Measurements from ENCODE around the gene CSNK1E.
A peak's percentile ranks its signal among the peaks of the same experiment; 100 is the strongest.
"Not testable (repeated sequence)": the region's sequence is repeated elsewhere in the genome, so short reads cannot be mapped to it uniquely, and the experiment has no call there.

Gene CSNK1E

GRCh38 chr22:38348751-38349496 is 31.7 kb upstream of the CSNK1E start:
- Histone ChIP-seq H3K4me3 (ENCODE audit: low read depth, low read length) (no peak overlapping the region), H3K27me3 (ENCODE audit: control insufficient read depth, insufficient read depth, low read length) (no peaks in the 10 kb centered on the region), H3K9me3 (ENCODE audit: control insufficient read depth, insufficient read depth, low read length) (no peaks in the 10 kb centered on the region), H3K36me3 (ENCODE audit: control insufficient read depth, insufficient read depth, low read length) (no peaks in the 10 kb centered on the region), H3K4me1 (ENCODE audit: control insufficient read depth, insufficient read depth, low read length) (no peaks in the 10 kb centered on the region), H3K9ac (ENCODE audit: low read depth, low read length) (no peak overlapping the region)

DNA sequence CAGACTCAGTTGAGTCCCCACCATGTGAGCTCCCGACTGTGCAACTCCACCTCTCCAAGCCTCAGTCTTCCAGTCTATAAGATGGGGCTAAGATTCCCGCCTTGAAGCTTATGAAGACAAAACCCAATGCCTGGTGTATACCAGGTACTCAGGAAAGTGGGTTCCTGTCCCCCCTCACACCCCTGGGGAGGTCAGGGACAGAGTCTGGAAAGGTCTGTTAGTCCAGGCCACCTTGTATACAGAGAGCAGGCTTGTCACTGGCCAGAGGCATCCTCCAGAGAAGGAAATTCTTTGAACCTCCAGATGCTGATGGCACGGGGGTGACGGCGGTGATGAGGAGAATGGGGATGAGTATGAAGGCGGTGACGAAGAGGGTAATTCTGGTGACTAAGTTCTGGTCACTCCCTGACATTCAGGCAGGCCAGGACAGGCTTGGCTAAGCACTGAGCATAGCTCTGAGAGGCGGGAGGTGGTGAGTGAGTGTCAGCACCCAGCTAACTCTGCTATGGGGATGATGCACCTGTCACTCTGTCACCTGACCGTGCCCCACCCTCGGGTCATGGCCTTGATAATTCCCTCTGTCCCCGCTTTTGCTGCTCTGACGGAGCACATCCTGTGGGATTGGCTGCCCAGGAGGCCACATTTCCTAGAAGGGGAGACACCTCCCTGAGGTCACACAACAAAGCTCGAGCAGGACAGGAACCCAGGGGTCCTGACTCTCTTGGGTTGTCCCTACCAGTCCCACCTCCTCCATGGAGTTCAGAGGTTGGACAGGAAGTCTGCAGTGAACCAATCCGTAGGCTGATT is 30.9 kb upstream of the CSNK1E start:
- Histone ChIP-seq H3K4me3 (ENCODE audit: low read depth, low read length) (no peak overlapping the region), H3K36me3 (ENCODE audit: control insufficient read depth, insufficient read depth, low read length) (no peaks in the 10 kb centered on the region), H3K9ac (ENCODE audit: low read depth, low read length) (no peak overlapping the region), H3K9me3 (ENCODE audit: control insufficient read depth, insufficient read depth, low read length) (no peaks in the 10 kb centered on the region), H3K4me1 (ENCODE audit: control insufficient read depth, insufficient read depth, low read length) (no peaks in the 10 kb centered on the region), H3K27me3 (ENCODE audit: control insufficient read depth, insufficient read depth, low read length) (no peaks in the 10 kb centered on the region)

GRCh38 chr22:38347181-38347943 is 30.1 kb upstream of the CSNK1E start:
- Histone ChIP-seq H3K9me3 (ENCODE audit: control insufficient read depth, insufficient read depth, low read length) (no peaks in the 10 kb centered on the region), H3K9ac (ENCODE audit: low read depth, low read length) (no peak overlapping the region), H3K4me1 (ENCODE audit: control insufficient read depth, insufficient read depth, low read length) (no peaks in the 10 kb centered on the region), H3K4me3 (ENCODE audit: low read depth, low read length) (no peak overlapping the region), H3K36me3 (ENCODE audit: control insufficient read depth, insufficient read depth, low read length) (no peaks in the 10 kb centered on the region), H3K27me3 (ENCODE audit: control insufficient read depth, insufficient read depth, low read length) (no peaks in the 10 kb centered on the region)

DNA sequence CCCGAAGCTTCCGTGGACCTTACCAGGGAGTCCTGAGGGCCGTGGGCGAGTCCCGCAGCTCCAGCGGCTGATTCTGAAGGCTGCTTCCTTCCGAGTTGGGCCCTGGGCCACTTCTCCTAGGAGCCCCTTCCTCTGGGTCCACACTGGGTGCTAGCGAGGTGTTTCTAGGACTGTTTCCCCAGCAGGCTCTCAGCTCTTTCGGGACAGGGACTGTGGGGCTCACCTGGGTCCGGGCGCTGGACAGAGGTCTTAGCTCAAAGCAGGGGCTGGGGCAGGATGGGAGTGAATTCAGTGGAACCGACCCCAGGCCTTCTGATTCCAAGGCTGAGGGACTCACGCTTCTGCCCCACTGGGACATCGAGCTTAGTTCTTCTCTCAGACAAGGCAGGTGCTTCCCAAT is 29.3 kb upstream of the CSNK1E start:
- no peaks in the 10 kb centered on the region for H3K9me3 ChIP-seq (ENCODE audit: control insufficient read depth, insufficient read depth, low read length)
- H3K4me1 ChIP-seq (ENCODE audit: control insufficient read depth, insufficient read depth, low read length): no peaks in the 10 kb centered on the region
- no peak overlapping the region for H3K9ac ChIP-seq (ENCODE audit: low read depth, low read length)

GRCh38 chr22:38345782-38346181 is 28.5 kb upstream of the CSNK1E start:
- no peaks in the 10 kb centered on the region for H3K4me1 ChIP-seq (ENCODE audit: control insufficient read depth, insufficient read depth, low read length)
- no peaks in the 10 kb centered on the region for H3K9me3 ChIP-seq (ENCODE audit: control insufficient read depth, insufficient read depth, low read length)
- no peaks in the 10 kb centered on the region for H3K27me3 ChIP-seq (ENCODE audit: control insufficient read depth, insufficient read depth, low read length)
- H3K9ac ChIP-seq (ENCODE audit: low read depth, low read length): no peak overlapping the region
- no peak overlapping the region for H3K4me3 ChIP-seq (ENCODE audit: low read depth, low read length)
- no peaks in the 10 kb centered on the region for H3K36me3 ChIP-seq (ENCODE audit: control insufficient read depth, insufficient read depth, low read length)

More for the DNA sequence above, 29.3 kb upstream of the CSNK1E start:
- Histone ChIP-seq H3K4me3 (ENCODE audit: low read depth, low read length) (no peak overlapping the region), H3K27me3 (ENCODE audit: control insufficient read depth, insufficient read depth, low read length) (no peaks in the 10 kb centered on the region), H3K36me3 (ENCODE audit: control insufficient read depth, insufficient read depth, low read length) (no peaks in the 10 kb centered on the region)

- H3K9me3 ChIP-seq (ENCODE audit: control insufficient read depth, insufficient read depth, low read length); H3K4me3 ChIP-seq (ENCODE audit: low read depth, low read length); H3K36me3 ChIP-seq (ENCODE audit: control insufficient read depth, insufficient read depth, low read length); H3K9ac ChIP-seq (ENCODE audit: low read depth, low read length); H3K27me3 ChIP-seq (ENCODE audit: control insufficient read depth, insufficient read depth, low read length); H3K4me1 ChIP-seq (ENCODE audit: control insufficient read depth, insufficient read depth, low read length): not testable (repeated sequence)
Measured at GRCh38 chr22:38339893-38340292, 22.7 kb upstream of the CSNK1E start.

DNA sequence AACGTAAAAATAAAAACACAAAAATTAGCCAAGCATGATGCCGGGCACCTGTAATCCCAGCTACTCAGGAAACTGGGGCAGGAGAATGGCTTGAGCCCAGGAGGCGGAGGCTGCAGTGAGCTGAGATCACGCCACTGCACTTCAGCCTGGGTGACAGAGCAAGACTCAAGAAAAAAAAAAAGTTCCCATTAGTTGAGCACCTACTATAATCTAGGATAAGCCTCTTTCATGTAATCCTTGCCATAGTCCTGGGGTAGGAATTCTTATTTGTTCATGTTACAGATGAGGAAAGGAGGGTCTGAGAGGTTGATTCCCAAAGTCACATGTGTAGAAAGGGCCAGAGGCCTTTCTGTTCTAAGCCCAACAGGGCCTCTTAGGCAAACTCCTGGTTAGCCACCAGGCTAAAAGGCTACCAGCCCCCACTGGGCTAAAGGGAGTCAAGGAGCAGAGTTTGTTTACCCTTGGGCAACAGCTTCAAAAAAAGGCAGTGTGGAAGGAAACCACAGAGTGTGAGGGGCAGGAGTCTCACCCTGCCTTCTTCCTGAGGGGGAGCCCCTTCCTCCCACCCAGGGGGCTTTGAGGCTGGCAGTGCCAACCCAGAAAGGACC is 21.6 kb upstream of the CSNK1E start:
- no peak overlapping the region for H3K4me3 ChIP-seq (ENCODE audit: low read depth, low read length)
- no peaks in the 10 kb centered on the region for H3K9me3 ChIP-seq (ENCODE audit: control insufficient read depth, insufficient read depth, low read length)
- no peaks in the 10 kb centered on the region for H3K36me3 ChIP-seq (ENCODE audit: control insufficient read depth, insufficient read depth, low read length)
- H3K9ac ChIP-seq (ENCODE audit: low read depth, low read length): no peak overlapping the region
- H3K27me3 ChIP-seq (ENCODE audit: control insufficient read depth, insufficient read depth, low read length): no peaks in the 10 kb centered on the region
- peaks cover 12% of the 10 kb centered on the region for H3K4me1 ChIP-seq (ENCODE audit: control insufficient read depth, insufficient read depth, low read length)

DNA sequence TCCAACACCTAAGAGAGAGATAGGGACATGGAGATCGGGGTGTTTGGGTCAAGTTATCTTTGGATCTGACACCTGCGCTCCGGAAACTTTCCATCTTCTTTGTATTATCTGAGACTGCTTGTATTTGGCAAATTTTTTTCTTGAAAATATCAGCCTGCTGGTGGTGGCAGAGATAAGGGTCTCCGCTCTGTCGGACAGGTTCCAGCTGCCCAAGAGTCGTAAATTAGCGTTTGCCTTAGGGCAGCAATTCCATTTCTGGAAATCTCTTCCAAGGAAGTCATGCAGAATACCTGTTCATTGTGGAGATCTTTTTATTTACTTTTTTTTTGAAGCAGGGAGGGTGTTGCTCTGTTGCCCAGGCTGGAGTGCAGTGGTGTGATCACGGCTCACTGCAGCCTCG is 19.5 kb upstream of the CSNK1E start:
- Histone ChIP-seq H3K4me3 (ENCODE audit: low read depth, low read length) (peak overlapping the region; percentile 72), H3K9ac (ENCODE audit: low read depth, low read length) (peak overlapping the region; percentile 65)

GRCh38 chr22:38335077-38335476 is 17.8 kb upstream of the CSNK1E start:
- Histone ChIP-seq H3K4me1 (ENCODE audit: control insufficient read depth, insufficient read depth, low read length) (peaks cover 12% of the 10 kb centered on the region), H3K36me3 (ENCODE audit: control insufficient read depth, insufficient read depth, low read length) (no peaks in the 10 kb centered on the region), H3K27me3 (ENCODE audit: control insufficient read depth, insufficient read depth, low read length) (no peaks in the 10 kb centered on the region), H3K4me3 (ENCODE audit: low read depth, low read length) (peak overlapping the region; percentile 14), H3K9ac (ENCODE audit: low read depth, low read length) (no peak overlapping the region), H3K9me3 (ENCODE audit: control insufficient read depth, insufficient read depth, low read length) (no peaks in the 10 kb centered on the region)

More for the DNA sequence above, 19.5 kb upstream of the CSNK1E start:
- peaks cover 12% of the 10 kb centered on the region for H3K4me1 ChIP-seq (ENCODE audit: control insufficient read depth, insufficient read depth, low read length)
- H3K27me3 ChIP-seq (ENCODE audit: control insufficient read depth, insufficient read depth, low read length): no peaks in the 10 kb centered on the region
- no peaks in the 10 kb centered on the region for H3K36me3 ChIP-seq (ENCODE audit: control insufficient read depth, insufficient read depth, low read length)
- H3K9me3 ChIP-seq (ENCODE audit: control insufficient read depth, insufficient read depth, low read length): no peaks in the 10 kb centered on the region

GRCh38 chr22:38327805-38328204 is 10.6 kb upstream of the CSNK1E start:
- H3K27me3 ChIP-seq (ENCODE audit: control insufficient read depth, insufficient read depth, low read length): no peaks in the 10 kb centered on the region
- H3K4me1 ChIP-seq (ENCODE audit: control insufficient read depth, insufficient read depth, low read length): peaks cover 9% of the 10 kb centered on the region
- H3K4me3 ChIP-seq (ENCODE audit: low read depth, low read length): no peak overlapping the region
- no peak overlapping the region for H3K9ac ChIP-seq (ENCODE audit: low read depth, low read length)
- no peaks in the 10 kb centered on the region for H3K9me3 ChIP-seq (ENCODE audit: control insufficient read depth, insufficient read depth, low read length)
- H3K36me3 ChIP-seq (ENCODE audit: control insufficient read depth, insufficient read depth, low read length): peaks cover 6% of the 10 kb centered on the region

GRCh38 chr22:38327396-38327795 is 10.2 kb upstream of the CSNK1E start:
- H3K4me3 ChIP-seq (ENCODE audit: low read depth, low read length): no peak overlapping the region
- H3K27me3 ChIP-seq (ENCODE audit: control insufficient read depth, insufficient read depth, low read length): no peaks in the 10 kb centered on the region
- no peak overlapping the region for H3K9ac ChIP-seq (ENCODE audit: low read depth, low read length)
- no peaks in the 10 kb centered on the region for H3K9me3 ChIP-seq (ENCODE audit: control insufficient read depth, insufficient read depth, low read length)
- peaks cover 9% of the 10 kb centered on the region for H3K4me1 ChIP-seq (ENCODE audit: control insufficient read depth, insufficient read depth, low read length)
- peaks cover 6% of the 10 kb centered on the region for H3K36me3 ChIP-seq (ENCODE audit: control insufficient read depth, insufficient read depth, low read length)
